AML-193 (cell line): ENCODE data around the gene ANKLE1.

ENCODE experiments used
- DNase-seq, 2 experiments: peaks; one replicate each; lab custom pipeline; 2025; lab: John Stamatoyannopoulos, UW

Gene ANKLE1, protein sequence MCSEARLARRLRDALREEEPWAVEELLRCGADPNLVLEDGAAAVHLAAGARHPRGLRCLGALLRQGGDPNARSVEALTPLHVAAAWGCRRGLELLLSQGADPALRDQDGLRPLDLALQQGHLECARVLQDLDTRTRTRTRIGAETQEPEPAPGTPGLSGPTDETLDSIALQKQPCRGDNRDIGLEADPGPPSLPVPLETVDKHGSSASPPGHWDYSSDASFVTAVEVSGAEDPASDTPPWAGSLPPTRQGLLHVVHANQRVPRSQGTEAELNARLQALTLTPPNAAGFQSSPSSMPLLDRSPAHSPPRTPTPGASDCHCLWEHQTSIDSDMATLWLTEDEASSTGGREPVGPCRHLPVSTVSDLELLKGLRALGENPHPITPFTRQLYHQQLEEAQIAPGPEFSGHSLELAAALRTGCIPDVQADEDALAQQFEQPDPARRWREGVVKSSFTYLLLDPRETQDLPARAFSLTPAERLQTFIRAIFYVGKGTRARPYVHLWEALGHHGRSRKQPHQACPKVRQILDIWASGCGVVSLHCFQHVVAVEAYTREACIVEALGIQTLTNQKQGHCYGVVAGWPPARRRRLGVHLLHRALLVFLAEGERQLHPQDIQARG

DNA sequence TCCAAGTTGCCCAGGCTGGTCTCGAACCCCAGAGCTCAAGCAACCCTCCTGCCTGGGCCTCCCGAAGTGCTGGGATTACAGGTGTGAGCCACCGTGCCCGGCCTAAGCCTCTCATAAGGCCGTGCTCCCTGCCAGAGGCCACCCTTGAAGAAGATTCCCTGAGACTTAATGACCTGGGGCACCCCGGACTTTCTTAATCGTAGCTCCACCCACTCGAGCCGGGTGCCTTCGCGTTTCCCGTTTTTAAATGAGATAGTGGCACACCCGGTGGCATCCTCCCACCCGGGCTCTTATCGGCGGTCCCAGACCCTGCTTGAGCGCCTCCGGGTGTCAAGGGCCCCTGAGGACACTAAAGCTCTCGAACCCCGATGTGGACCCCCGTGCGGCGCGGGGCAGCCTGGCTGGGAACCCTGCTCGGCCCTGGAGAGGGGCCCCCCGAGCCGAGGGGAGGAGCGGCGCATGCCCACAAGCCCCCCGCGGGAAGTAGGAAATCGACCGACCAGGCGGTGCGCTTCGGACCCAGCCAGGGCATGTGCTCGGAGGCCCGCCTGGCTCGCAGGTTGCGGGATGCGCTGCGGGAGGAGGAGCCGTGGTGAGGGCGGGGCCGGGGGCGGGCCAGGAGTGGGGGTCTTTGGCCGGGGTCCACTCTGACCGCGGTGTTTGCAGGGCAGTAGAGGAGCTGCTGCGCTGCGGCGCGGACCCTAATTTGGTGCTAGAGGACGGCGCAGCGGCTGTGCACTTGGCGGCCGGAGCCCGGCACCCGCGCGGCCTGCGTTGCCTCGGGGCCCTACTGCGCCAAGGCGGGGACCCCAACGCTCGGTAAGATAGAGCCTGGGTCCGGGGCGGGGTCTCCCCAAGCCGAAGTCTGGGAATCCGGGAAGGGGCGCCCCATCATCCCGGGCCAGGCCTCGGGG, at the start of gene ANKLE1:
Gene ANKLE1 (plus strand): TSS at position 511 of the 914 bp plus-strand sequence. CDS start 20 bp downstream, at position 531.
- DNase-seq = peak; percentile 39 to 57

DNA sequence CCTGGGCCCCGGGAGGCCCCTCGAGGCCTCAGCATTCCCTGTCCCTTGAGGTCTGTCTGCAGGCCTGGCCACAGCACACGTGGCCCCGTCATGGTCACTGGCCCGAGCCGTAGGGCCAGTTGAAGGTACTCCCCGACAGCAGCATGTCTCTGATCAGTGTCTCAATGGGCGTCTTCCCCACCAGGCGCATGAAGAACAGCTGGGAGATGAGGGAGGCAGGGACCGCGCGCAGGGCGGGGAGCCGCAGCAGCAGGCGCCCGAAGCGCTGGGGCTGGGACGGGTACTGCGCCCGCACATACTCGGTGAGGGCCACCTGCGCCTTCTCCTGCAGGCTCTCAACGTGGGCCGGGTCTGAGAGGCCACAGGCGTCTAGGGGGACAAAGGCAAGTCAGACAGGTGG, 49.4 kb upstream of the ANKLE1 start:
- DNase-seq = no peak

DNA sequence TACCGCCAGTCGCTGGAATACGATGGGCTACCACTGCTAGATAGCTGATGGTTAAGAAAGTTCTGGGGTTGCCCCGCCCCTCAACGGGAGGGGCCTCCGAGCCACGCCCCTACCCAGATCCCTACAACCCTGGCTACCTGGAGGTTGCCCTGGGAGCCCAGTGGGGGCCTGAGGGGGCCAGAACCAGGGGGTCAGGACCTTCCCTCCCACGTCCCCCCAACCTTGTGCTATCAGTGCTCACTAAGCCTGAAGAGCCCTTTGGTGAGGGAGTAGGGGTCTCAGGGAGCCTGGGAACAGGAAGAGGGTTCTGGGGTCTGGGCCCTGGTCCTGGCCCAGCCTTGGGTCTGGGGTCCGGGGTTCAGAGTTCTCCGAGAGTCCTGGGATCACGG, 46.8 kb upstream of the ANKLE1 start:
- peak; percentile 31 to 35 for DNase-seq

DNA sequence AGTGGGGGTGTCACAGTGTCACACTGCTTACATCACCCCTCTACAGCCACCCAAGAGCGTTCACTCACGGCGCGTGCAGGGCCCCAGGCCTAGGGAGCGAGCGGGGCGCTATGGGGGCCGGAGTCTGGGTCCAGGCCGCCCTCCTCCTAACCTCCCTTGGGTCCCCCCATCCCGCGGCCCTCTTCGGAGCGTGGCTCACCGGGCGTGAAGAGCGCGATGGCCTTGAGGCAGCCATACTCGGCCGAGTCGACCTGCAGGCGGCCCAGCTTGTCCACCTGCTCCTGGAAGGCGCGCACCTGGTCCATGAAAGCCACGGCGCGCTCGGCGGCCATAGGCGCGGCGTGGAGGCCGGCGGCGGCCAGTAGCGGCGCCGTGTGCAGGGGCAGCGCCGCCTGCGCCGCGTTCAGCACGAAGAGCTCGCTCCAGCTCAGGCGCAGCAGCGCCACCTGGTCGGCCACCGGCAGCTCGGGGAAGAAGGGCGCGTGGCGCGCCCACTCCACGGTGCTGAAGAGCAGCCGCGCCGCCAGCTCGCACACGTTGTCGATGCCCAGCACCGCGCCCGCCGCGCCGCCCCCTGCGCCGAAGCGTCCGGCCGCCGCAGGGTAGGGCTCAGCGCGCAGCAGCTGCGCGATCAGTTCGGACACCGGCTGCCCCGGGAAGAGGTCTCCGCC, 46.3 kb upstream of the ANKLE1 start:
- peak; percentile 52 to 57 for DNase-seq

DNA sequence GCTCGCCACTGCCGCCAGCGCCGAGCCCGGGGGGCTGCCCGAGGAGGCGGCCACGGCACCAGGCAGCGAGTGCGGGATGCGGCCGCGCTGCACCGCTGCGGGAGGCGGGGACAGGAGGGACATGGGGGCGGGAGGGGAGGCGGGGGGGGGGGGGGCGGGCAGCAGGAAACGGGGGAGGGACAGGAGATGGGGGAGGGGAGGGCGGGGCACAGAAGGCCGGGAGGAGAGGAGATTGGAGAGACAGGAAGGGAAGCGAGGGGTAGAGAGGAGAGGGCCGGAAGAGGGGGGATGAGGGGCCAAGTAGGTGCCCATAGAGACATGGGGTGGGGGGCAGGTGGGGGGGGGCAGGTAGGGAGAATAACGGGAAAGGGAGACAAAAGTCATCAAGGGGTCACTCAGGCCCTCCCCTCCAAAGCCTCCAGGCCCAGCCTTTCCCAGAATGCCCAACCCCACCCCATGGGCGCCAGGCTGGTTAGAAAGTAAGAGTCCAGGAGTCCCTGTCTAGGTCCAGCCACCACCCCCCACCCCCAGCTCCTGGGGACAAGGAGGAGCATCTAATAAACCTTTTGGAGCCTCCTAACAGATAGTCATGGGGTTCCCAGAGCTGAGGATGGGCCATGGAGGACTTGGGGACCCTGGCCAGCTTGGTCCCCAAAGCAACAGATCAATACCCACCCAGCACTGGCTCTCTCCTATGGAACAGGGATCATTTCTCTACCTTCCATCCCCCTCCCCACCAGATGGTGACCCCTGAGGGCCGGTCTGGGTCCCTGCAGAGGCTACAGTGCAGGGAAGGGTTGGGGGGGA, 45.5 kb upstream of the ANKLE1 start:
- no peak for DNase-seq

DNA sequence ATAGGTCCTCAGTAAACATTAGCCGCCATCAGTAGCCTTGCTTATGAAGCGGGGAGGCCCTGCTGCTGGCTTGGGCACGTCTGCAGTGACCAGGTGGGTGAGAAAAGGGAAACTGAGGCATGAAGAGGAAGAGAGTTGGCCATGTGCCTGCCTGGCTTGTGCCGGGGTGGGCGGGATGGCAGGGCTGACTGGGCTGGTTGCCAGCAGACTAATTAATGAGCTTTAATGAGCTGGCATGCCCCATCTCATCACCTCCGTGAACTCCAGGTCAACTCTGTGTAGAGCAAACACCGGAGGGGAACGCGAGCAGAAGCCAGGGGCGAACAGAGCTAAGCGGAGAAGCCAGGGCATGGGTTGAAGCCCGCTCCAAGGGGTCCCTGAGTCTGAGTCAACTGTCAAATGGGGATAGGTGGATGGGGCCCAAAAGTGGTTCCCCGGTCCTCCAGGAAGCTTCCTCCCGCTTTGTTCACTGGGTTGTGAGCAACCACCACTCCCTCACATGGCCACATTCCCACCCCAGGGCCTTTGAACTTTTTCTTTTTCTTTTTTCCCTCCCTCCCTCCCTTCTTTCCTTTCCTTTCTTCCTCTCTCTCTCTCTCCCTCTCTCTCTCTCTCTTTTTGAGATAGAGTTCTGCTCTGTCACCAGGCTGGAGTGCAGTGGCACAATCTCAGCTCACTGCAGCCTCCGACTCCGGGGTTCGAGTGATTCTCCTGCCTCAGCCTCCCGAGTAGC, 44.7 kb upstream of the ANKLE1 start:
- no peak for DNase-seq

DNA sequence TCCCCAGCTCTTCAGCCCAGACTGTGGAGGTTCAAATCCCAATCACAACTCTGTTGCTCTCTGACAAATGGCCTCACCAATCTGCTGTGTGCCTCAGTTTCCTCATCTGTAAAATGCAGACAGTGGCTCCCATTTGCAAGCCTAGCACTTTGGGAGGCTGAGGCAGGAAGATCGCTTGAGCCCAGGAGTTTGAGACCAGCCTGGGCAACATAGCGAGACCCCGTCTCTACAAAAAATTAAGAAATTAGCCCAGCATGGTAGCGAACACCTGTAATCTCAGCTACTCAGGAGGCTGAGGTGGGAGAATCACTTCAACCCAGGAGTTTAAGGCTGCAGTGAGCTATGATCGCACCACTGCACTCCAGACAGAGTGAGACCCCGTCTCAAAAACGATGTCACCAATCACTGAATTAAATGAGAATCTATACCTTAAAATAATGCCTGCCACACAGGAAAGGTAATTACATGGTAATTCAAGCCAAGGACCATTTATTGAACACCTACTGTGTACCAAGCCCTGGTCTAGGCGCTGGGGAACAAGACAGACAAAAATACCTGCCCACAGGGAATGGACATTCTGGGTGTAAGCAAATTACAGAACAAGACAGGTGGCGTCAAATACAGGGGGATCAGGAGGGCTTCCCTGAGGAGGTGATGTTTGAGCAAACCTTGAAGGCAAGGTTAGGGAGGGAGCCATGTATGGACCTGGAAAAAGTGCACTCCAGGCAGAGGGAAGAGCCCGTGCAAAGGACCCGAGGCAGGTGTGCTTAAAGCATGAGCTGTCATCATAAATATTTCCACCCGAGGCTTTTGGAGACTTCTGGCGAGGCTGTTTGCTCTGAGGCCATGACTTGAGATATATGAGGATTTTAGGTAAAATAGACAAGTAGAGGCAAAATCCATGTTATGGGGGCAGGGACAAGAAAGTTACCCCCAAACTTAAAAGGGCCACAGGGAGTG, 43.7 kb upstream of the ANKLE1 start:
- no peak for DNase-seq

DNA sequence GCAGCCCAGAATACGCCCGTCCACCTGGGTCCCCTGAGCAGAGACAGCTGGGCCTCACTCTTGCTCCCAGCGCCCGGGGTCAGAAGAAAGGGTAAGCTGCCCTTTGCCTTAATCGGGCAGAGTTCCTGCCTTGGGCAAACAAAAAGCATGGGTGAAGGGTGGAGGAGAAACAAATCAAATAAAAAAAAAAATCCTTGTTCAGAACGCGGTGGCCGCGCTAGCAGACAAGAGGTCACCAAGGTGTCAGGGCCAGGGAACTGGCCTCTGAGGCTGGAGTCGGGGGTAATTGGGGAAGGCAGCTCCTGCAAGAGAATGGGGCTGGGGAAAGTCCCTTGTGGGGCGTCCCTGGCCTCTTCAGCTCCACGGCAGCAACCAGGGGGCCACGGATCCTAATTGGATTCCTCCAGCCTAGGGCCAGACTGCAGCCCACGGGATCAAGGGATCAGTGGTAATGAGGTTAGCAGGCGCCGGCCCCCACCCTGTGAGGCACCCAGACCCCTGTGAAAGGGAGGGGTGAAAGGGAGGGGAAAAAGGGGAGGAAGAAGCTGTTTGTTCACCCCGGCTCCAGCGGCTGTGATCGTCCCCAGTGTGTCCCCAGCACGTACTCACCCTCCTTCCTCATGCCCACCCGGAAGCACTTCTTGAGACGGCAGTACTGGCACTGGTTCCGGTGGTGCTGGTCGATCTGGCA, 41.5 kb upstream of the ANKLE1 start:
- DNase-seq = no peak

DNA sequence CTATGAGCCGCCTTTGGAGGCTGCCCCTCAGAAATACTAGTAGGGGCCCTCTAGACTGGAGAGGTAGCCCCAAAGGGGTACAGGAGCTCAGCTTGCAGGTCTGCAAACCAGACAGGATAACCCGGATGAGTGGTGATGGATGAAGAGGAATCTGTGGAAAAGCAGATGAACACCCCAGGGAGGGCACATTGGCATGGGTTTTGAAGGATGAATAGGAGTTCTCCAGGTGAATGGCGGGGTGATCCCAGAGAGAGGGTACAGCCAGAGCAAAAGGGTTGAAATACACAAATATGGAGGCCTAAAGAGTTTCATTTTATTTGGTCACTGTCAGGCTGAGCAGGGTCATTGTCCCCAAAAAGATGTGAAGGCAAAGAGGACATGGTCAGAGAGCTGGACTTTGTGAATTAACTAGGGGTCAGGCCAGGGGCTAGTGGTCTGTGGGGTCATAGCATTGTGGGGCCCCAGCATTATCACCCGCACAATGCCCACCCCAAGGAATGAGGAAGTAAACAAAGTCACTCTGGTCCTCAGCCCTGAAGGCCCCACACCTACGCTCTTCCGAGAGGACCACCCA, 40.8 kb upstream of the ANKLE1 start:
- no peak for DNase-seq

DNA sequence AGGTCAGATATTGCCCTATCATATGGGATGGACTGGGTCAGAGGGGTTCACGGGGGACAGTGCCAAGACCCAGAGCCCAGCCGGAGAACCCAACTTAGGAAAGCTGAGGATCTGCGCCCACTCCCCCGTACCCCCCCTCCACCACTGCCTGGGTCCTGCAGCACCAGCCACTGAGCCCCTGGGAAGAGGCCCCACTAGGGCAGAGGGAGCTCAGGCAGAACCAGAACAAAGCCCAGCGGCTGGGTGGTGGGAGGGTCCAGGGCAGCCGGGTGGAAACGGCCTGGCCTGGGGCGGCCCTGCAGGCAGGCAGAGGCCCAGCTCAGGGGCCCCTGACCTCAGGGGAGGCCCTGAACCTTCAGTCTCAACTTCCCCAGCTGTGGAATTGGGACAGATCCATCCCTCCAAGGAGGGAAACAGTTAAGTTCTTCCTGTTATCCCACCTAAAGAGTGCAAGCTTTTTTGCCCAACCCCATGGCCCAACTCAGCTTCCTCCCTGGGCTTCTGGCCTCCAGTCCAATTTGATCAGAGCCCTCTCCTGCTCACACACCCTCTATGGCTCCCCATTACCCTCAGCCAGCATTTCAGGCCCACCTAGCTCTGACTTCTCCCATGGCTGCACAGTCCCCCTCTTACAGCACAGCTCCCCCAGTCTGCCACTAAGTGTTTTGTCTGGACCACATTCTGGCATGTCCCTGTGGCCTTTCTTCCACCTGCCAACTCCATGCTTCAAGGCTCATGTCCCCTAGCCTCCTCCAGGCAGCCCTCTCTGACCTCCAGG, 39.1 kb upstream of the ANKLE1 start:
- DNase-seq = no peak

DNA sequence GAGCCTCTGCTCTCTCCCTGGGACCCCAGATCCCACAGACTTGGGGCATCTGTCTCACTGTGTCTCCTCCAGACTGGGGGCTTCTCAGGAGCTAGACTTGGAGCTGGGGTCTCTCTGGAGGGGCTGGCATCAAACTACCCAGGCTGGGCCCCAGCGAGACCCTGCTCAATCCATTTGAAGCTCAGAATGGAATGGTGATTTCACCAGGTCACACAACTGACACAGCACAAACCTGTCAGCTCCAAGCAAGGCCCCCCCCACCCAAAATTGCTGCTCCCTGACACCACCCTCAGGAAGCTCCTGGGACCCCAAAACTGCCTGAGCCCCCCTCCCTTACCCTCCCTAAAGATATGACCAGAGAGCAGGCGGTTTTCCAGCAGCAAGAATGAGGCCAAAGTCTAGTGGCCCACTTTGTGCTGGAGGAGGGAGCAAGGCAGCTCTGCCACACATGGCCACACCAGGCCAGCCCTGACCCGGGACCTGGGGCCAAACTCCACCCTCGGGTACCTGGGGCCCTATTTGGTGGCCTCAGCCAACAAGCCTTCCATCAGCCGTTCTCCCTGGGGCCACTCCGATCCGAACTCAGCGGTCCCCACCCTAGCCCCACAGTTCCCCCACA, 38.4 kb upstream of the ANKLE1 start:
- no peak for DNase-seq

DNA sequence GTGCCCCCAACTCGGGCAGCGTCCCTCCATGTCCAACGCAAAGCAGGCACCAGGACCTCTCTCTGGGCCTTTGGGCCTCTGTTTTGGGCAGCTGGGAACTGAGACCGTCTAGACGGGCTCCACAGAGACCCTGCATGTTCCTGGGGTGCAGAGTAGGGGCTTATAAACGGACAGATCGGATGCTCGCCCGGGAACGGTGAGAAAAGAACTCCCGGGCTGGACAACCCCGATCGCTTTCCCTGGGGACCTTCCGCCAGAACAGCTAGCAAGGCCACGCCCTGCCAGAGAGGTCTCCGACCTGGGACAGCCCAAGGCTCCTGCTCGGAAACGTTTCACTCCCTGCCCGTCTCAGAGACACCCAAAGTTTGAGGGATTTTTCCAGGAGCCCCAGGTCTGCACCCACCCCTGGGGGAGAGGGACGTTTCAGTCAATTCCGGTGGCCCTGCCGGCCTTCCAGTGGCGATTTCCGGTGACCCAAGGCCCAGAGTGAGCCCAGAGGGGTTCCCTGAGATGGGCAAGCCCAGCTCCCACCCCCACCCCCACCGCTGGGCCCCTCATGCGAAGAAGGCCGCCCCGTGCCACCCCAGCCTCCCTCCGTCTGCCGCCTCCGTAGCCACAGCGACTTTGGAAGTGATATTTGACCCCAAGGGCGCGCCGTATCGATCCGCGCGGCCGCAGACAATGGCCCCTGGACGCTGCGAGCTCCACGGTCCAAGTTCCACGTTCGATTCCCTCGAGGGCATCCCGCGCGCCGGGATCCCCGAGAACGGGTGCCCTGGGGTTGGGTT, 37.7 kb upstream of the ANKLE1 start:
- peak in 1 of 2 experiments; percentile 28 for DNase-seq

DNA sequence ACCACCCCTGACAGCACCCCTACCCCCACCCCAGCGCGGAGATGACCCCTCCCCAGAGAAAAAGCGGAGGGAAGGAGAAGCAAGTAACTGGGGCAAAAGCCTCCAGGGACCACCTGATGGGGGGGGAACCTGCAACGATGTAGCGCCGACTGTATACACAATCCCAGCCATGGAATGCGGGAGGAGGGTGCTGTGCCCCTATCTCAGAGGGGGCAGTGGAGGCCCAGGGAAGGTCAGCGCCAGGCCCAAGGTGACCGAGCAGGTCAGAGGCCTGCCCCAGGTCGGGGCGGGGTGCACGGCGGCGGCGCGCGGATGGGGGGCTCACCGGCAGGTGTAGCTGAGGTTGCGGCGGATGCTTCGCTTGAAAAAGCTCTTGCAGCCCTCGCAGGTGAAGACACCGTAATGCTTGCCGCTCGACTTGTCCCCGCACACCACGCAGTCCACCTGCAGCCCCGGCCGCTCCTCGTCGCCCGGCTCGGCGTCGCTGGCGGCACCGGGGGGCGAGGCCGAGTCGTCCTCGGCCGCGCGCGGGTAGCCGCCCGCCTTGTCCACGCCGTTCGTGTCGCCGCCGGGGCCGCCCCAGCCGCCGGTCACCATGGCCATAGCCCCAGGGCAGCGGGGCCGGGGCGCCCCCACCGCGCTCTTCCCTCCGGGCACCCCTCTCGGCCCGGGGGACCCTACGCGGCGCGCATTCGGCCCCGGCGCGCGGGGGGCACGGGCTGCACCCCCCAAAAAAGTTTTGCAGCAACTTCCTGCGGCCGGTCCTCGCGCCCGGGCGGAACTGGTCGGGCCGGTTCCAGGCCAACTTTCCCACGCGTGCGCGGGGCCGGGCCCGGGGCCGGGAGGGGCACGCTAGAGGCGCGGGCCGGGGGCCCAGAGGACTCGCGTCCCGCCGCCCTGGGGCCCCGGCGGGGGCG, 36.8 kb upstream of the ANKLE1 start:
- DNase-seq = no peak

DNA sequence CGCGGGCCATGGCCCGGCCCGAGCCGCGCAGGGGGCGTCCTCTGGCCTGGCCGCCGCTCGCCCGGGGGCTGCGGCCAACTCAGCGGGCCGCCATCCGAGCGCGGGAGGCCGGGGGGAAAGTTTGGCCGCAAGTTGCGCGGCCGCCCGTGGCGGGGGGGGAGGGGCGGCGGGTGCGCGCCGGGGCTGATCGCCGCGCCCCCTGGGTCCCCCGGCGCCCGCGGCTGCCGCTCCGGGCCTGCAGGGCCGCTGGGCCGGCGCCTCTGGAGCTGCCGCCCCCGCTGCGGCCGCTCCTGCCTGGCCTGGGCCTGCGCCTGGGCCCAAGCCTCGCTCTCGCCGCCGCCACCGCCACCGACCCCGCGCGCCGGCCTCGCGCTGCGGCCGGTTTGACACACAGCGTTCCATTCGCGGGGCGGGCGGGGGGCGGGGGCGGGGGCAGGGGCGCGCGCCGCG, 36.1 kb upstream of the ANKLE1 start, which contains the start of gene NR2F6:
Gene NR2F6 (minus strand): TSS at position 385 of the 450 bp plus-strand sequence. CDS start 699 bp downstream, outside the sequence.
- no peak for DNase-seq
